H9 (cell line): Measurements from ENCODE around the gene SLC47A2. TPM values are rescaled to one million over a fixed set of nuclear protein-coding genes. Genes with fewer than 3 reads are reported as not detected.

Source experiments
- DNase-seq: peaks from one replicate; pipeline ENCODE4 v3.0.0-alpha.2; 2017
- H2AFZ ChIP-seq: one replicate; pipeline ENCODE4 v1.6.1; 2013; ENCODE audit warnings: mild to moderate bottlenecking, low read length, control low read depth, moderate library complexity
- H2AK5ac ChIP-seq: 2 replicates; pipeline ENCODE4 v1.6.1; 2013; ENCODE audit warnings: low read length, control low read depth, mixed read lengths; ENCODE audit not compliant: insufficient read length
- H2BK120ac ChIP-seq: one replicate; pipeline ENCODE4 v1.6.1; 2013; ENCODE audit warnings: low read depth, mild to moderate bottlenecking, low read length, control low read depth, inconsistent platforms; ENCODE audit not compliant: poor library complexity, severe bottlenecking
- H2BK12ac ChIP-seq: 2 replicates; pipeline ENCODE4 v1.6.1; 2013; ENCODE audit warnings: low read length, control low read depth, mixed read lengths, low read depth; ENCODE audit not compliant: insufficient read length
- H2BK15ac ChIP-seq: 2 replicates; pipeline ENCODE4 v1.6.1; 2013; ENCODE audit warnings: low read depth, low read length, control low read depth
- H2BK20ac ChIP-seq: one replicate; pipeline ENCODE4 v1.6.1; 2013; ENCODE audit warnings: low read depth, mild to moderate bottlenecking, low read length, control low read depth, inconsistent platforms; ENCODE audit not compliant: poor library complexity, severe bottlenecking
- H2BK5ac ChIP-seq: 2 replicates; pipeline ENCODE4 v1.6.1; 2013; ENCODE audit warnings: low read length, control low read depth, mixed read lengths; ENCODE audit not compliant: insufficient read length
- H3K14ac ChIP-seq: 2 replicates; pipeline ENCODE4 v1.6.1; 2013; ENCODE audit warnings: low read length, control low read depth; ENCODE audit not compliant: insufficient read depth
- H3K18ac ChIP-seq: 2 replicates; pipeline ENCODE4 v1.6.1; 2013; ENCODE audit warnings: low read depth, mild to moderate bottlenecking, mixed read lengths, low read length, control low read depth; ENCODE audit not compliant: insufficient read length
- H3K23ac ChIP-seq: 2 replicates; pipeline ENCODE4 v1.6.1; 2013; ENCODE audit warnings: low read length, control low read depth, mixed read lengths, low read depth; ENCODE audit not compliant: insufficient read length
- H3K23me2 ChIP-seq: 2 replicates; pipeline ENCODE4 v1.6.1; 2013; ENCODE audit warnings: low read depth, mild to moderate bottlenecking, mixed read lengths, low read length, control low read depth; ENCODE audit not compliant: insufficient read length, poor library complexity, severe bottlenecking
- H3K27ac ChIP-seq: 2 replicates; pipeline ENCODE4 v1.5.1; 2013; ENCODE audit warnings: low read length, control low read depth, mixed read lengths, low read depth; ENCODE audit not compliant: insufficient read length
- H3K27me3 ChIP-seq: 2 replicates; pipeline ENCODE4 v1.6.1; 2013; ENCODE audit warnings: low read length, control low read depth, inconsistent platforms; ENCODE audit not compliant: insufficient read depth
- H3K4ac ChIP-seq: 2 replicates; pipeline ENCODE4 v1.6.1; 2013; ENCODE audit warnings: low read depth, mild to moderate bottlenecking, control low read depth, inconsistent platforms, low read length, moderate library complexity
- H3K4me1 ChIP-seq: 2 replicates; pipeline ENCODE4 v1.6.1; 2013; ENCODE audit warnings: low read length, control low read depth, inconsistent platforms; ENCODE audit not compliant: insufficient read depth
- H3K4me2 ChIP-seq: 2 replicates; pipeline ENCODE4 v1.6.1; 2013; ENCODE audit warnings: low read length, control low read depth, mixed read lengths; ENCODE audit not compliant: insufficient read length, insufficient read depth
- H3K56ac ChIP-seq: 2 replicates; pipeline ENCODE4 v1.6.1; 2013; ENCODE audit warnings: low read depth, mild to moderate bottlenecking, mixed read lengths, low read length, control low read depth; ENCODE audit not compliant: insufficient read length
- H3K79me1 ChIP-seq: 2 replicates; pipeline ENCODE4 v1.6.1; 2013; ENCODE audit warnings: low read depth, mild to moderate bottlenecking, moderate library complexity, low read length, control low read depth, inconsistent platforms; ENCODE audit not compliant: insufficient read depth, poor library complexity, severe bottlenecking
- H3K79me2 ChIP-seq: 2 replicates; pipeline ENCODE4 v1.6.1; 2013; ENCODE audit warnings: low read length, control low read depth, inconsistent platforms; ENCODE audit not compliant: insufficient read depth
- H3K9ac ChIP-seq: 2 replicates; pipeline ENCODE4 v1.6.1; 2013; ENCODE audit warnings: low read length, control low read depth, mixed read lengths; ENCODE audit not compliant: insufficient read length; ENCODE audit errors: extremely low read depth
- H3K9me3 ChIP-seq: one replicate; pipeline ENCODE4 v1.6.1; 2013; ENCODE audit warnings: low read depth, low read length, inconsistent platforms; ENCODE audit not compliant: control insufficient read depth
- H3T11ph ChIP-seq: one replicate; pipeline ENCODE4 v1.6.1; 2013; ENCODE audit warnings: mild to moderate bottlenecking, low read length, control low read depth, inconsistent platforms
- H4K20me1 ChIP-seq: one replicate; pipeline ENCODE4 v1.6.1; 2013; ENCODE audit not compliant: control insufficient read depth, insufficient read length, insufficient read depth
- H4K5ac ChIP-seq: 2 replicates; pipeline ENCODE4 v1.6.1; 2013; ENCODE audit warnings: low read depth, mild to moderate bottlenecking, mixed read lengths, low read length, control low read depth; ENCODE audit not compliant: insufficient read length
- H4K8ac ChIP-seq: replicated peaks from 2 replicates; pipeline ENCODE4 v1.6.1; 2013; ENCODE audit warnings: low read length, control low read depth, mixed read lengths, low read depth; ENCODE audit not compliant: insufficient read length
- H4K91ac ChIP-seq: 2 replicates; pipeline ENCODE4 v1.6.1; 2013; ENCODE audit warnings: low read depth, mild to moderate bottlenecking, moderate library complexity, mixed read lengths, low read length, control low read depth; ENCODE audit not compliant: insufficient read length
- H3K27ac Mint-ChIP-seq, 3 experiments: 2 replicates in 2 of 3; 3 replicates in 1 of 3; pipeline ENCODE4 v1.8.0; 2020 to 2021; ENCODE audit warnings: mixed read lengths in 3 of 3, mild to moderate bottlenecking in 1 of 3, moderate library complexity in 1 of 3
- H3K27me3 Mint-ChIP-seq: 2 replicates; pipeline ENCODE4 v1.8.0; 2021; ENCODE audit warnings: low read depth, mild to moderate bottlenecking, moderate library complexity, mixed read lengths
- H3K36me3 Mint-ChIP-seq, 3 experiments: 2 replicates in 2 of 3; 3 replicates in 1 of 3; pipeline ENCODE4 v1.8.0; 2020 to 2021; ENCODE audit warnings: low read depth in 3 of 3, mixed read lengths in 3 of 3; ENCODE audit not compliant: insufficient read depth in 1 of 3
- H3K4me1 Mint-ChIP-seq, 2 experiments: 2 replicates each; pipeline ENCODE4 v1.8.0; 2020; ENCODE audit warnings: mixed read lengths in 2 of 2
- H3K4me3 Mint-ChIP-seq, 2 experiments: 2 replicates in 1 of 2; 3 replicates in 1 of 2; pipeline ENCODE4 v1.8.0; 2020 to 2021; ENCODE audit warnings: mild to moderate bottlenecking in 2 of 2, mixed read lengths in 2 of 2, moderate library complexity in 1 of 2
- H3K9me3 Mint-ChIP-seq, 2 experiments: 2 replicates in 1 of 2; 3 replicates in 1 of 2; pipeline ENCODE4 v1.8.0; 2020; ENCODE audit warnings: mild to moderate bottlenecking in 2 of 2, mixed read lengths in 2 of 2, moderate library complexity in 1 of 2
- CTCF ChIP-seq: fragments of 200-600 bp; sonication (generic); conservative IDR thresholded peaks from 3 replicates; pipeline ENCODE4 v1.8.0; 2021; ENCODE audit warnings: antibody characterized with exemption, mild to moderate bottlenecking
- WGBS: extraction: QIAGEN DNeasy Blood & Tissue Kit; methylation state at CpG from one replicate; pipeline ENCODE4 v1.1.7; 2013; ENCODE audit warnings: missing lambda C conversion rate, low lambda C conversion rate, mixed read lengths; ENCODE audit not compliant: insufficient read length; ENCODE audit errors: extremely low coverage; 5-methylcytosine and 5-hydroxymethylcytosine counted together
- total RNA-seq: library from RNA; stranded (reverse); gene quantifications from 2 replicates; pipeline ENCODE4 v1.2.1, GENCODE V29; 2021

Gene SLC47A2
- total RNA-seq, 1 experiment from 2014 or later, result not detected

DNA sequence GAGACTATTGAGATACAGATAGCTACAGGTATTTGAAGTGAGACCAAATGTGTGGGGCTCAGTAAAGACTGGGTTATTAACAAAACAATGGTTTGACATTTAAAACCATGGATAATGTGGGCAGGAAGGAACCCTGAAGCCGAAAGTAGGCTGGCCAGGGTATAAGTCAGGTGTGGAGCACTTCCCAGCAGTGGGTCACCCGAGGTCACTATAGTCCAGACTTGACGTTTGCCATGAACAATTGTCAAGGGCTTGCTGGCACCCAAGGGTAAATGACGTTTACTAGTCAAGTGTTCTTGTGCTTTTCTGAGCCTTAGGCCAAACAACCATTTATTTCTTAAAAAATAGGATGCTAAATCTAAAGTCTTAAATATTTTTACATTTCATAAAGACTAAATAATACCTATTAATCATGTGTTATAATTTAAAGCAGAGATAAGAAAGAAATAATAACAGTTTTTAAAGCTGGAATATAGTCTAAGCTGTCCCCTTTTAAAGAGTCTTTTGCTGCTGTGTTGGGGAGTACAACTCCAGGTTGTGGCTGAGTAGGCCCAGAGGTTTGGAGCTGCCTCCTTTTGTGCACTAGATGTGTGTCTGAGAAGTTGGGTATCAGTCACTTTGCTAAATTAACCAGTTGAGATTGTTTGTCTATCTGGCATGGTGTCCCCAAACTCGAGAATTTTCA, 52.1 kb downstream of the SLC47A2 start:
- no peak overlapping the region for H3K9ac ChIP-seq
- Mint-ChIP-seq H3K9me3 (no peaks in the 10 kb centered on the region), H3K27me3 (no peaks in the 10 kb centered on the region), H3K4me3 (no peak overlapping the region), H3K4me1 (peaks cover 27 to 28% of the 10 kb centered on the region in 2 experiments), H3K27ac (peak overlapping the region in 1 of 3 experiments; percentile 23; a peak in 2 of 7 replicates), H3K36me3 (peaks cover 29 to 54% (median 42%) of the 10 kb centered on the region in 3 experiments; a peak in 6 of 7 replicates)
- H4K91ac ChIP-seq, result no peak overlapping the region
- no peak overlapping the region for H3K14ac ChIP-seq
- no peak overlapping the region for H4K8ac ChIP-seq
- H3K79me1 ChIP-seq, result no peaks in the 10 kb centered on the region
- no peak overlapping the region for H4K5ac ChIP-seq
- H2BK5ac ChIP-seq, result no peak overlapping the region
- H2BK20ac ChIP-seq, result no peak overlapping the region
- peaks cover 3% of the 10 kb centered on the region; the same call in 1 of the 2 replicates for H3K4me1 ChIP-seq
- H3K4ac ChIP-seq, result no peak overlapping the region
- no peaks in the 10 kb centered on the region for H3K23me2 ChIP-seq
- H2BK15ac ChIP-seq, result no peak overlapping the region
- no peaks in the 10 kb centered on the region for H3K9me3 ChIP-seq
- WGBS, result no CpG with 5 or more reads among the region's 5 CpGs
- H2BK120ac ChIP-seq, result no peak overlapping the region
- H3K27ac ChIP-seq, result no peak overlapping the region
- H3T11ph ChIP-seq, result no peak overlapping the region
- no peak overlapping the region for H3K4me2 ChIP-seq
- H4K20me1 ChIP-seq, result no peaks in the 10 kb centered on the region
- H2BK12ac ChIP-seq, result no peak overlapping the region
- H3K56ac ChIP-seq, result no peak overlapping the region
- H3K18ac ChIP-seq, result no peak overlapping the region
- H3K27me3 ChIP-seq, result no peaks in the 10 kb centered on the region
- no peak overlapping the region for H3K23ac ChIP-seq
- no peak overlapping the region for H2AFZ ChIP-seq
- no peak for TF ChIP-seq CTCF
- DNase-seq, result peak; percentile 10
- H3K79me2 ChIP-seq, result 0 out of 2 replicates have a peak, but pooled peaks cover 2% of the 10 kb centered on the region
- no peak overlapping the region for H2AK5ac ChIP-seq
